ENCODE data around the gene FSHR.

DNA sequence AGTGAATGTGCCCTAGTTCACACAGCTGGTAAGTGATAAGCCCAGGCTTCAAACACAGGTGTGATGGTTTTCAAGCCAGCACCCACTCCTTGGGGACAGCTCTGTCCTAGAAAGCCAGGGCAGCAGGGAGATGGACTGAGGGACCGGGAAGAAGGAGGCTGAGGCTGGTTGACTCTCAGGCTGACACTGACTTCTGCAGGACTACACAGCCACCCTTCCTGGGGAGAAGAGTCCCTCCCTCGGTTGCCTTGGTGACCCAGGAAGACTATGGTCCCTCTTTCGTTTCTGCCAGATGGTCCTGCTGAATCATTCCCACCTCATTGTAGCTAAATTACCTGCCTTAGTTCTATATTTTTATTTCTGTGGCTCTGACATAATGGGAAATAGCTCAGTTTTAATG is 11.3 kb upstream of the FSHR start:
- TF ChIP-seq BHLHE40 (IDR thresholded peaks at IDR 0.05; ENCODE audit: borderline replicate concordance), result no peak
- no peak for TF ChIP-seq FOXM1 (IDR thresholded peaks at IDR 0.05; ENCODE audit: borderline replicate concordance)
- TF ChIP-seq L3MBTL2 (conservative IDR thresholded peaks at IDR 0.05), result no peak
- no peak for TF ChIP-seq SP1 (IDR thresholded peaks at IDR 0.05)
- TF ChIP-seq, protein P1, sequence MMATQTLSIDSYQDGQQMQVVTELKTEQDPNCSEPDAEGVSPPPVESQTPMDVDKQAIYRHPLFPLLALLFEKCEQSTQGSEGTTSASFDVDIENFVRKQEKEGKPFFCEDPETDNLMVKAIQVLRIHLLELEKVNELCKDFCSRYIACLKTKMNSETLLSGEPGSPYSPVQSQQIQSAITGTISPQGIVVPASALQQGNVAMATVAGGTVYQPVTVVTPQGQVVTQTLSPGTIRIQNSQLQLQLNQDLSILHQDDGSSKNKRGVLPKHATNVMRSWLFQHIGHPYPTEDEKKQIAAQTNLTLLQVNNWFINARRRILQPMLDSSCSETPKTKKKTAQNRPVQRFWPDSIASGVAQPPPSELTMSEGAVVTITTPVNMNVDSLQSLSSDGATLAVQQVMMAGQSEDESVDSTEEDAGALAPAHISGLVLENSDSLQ (IDR thresholded peaks at IDR 0.05), result no peak
- no peak for TF ChIP-seq CTBP1 (IDR thresholded peaks at IDR 0.05; ENCODE audit: borderline replicate concordance)
- TF ChIP-seq TARDBP (IDR thresholded peaks at IDR 0.05), result no peak
- TF ChIP-seq SUZ12 (IDR thresholded peaks at IDR 0.05), result no peak
- no peak for TF ChIP-seq NFRKB (IDR thresholded peaks at IDR 0.05)
- no peak for TF ChIP-seq HDGF (IDR thresholded peaks at IDR 0.05; ENCODE audit: borderline replicate concordance)
- no peak for TF ChIP-seq FOXA1 (IDR thresholded peaks at IDR 0.05)
- TF ChIP-seq ARNT (IDR thresholded peaks at IDR 0.05), result no peak
- no peak for TF ChIP-seq LEF1 (IDR thresholded peaks at IDR 0.05; ENCODE audit: borderline replicate concordance)
- no peak for TF ChIP-seq ZNF384 (IDR thresholded peaks at IDR 0.05)
